Endothelial cell of umbilical vein (primary cell): ENCODE data around the gene LMO1. TPM values are rescaled to one million over a fixed set of nuclear protein-coding genes. Genes with fewer than 3 reads are reported as not detected.

Experiments used
- BruUV-seq: library from RNA; stranded (reverse); fragments of 400-500 nt; replicated peaks from 2 replicates; lab custom pipeline; 2021; lab: Mats Ljungman, UMichigan
- CTCF ChIA-PET: fragments of 300-600, 350-600 bp; sonication (Branson Sonifier 250); formaldehyde crosslinking; loops from one replicate; lab custom pipeline; 2021; ENCODE audit warnings: antibody characterized with exemption, inconsistent platforms; lab: Charles Lee
- POLR2A ChIA-PET: fragments of 300-600, 350-600 bp; sonication (Branson Sonifier 250); formaldehyde crosslinking; loops from one replicate; lab custom pipeline; 2021; ENCODE audit warnings: antibody characterized with exemption, inconsistent platforms; lab: Charles Lee
- DNase-seq: peaks from one replicate; pipeline ENCODE4 v3.0.0-alpha.2; 2011; ENCODE audit warnings: low read depth, low spot score
- FAIRE-seq: peaks from 2 replicates; lab custom pipeline; 2011; peaks lifted over from hg19 to GRCh38; lab: Jason Lieb, UNC
- H2AFZ ChIP-seq: 2 replicates; pipeline ENCODE4 v1.6.0; 2012; ENCODE audit warnings: low read depth, low read length, control low read depth, inconsistent platforms
- H3K27ac ChIP-seq: 2 replicates; pipeline ENCODE4 v1.5.1; 2011; ENCODE audit warnings: low read depth, mild to moderate bottlenecking, control low read depth, low read length, moderate library complexity; ENCODE audit not compliant: insufficient read depth
- H3K27me3 ChIP-seq, 2 experiments: 2 replicates each; pipeline versions ENCODE4 v1.6.0 to v1.6.1; 2011; ENCODE audit warnings: low read length in 2 of 2, mixed read lengths in 1 of 2; ENCODE audit not compliant: control insufficient read depth in 2 of 2, insufficient read depth in 2 of 2
- H3K36me3 ChIP-seq, 2 experiments: 2 replicates in 1 of 2; 3 replicates in 1 of 2; pipeline ENCODE4 v1.5.1; 2011; ENCODE audit warnings: low read length in 2 of 2, mild to moderate bottlenecking in 1 of 2, moderate library complexity in 1 of 2; ENCODE audit not compliant: control insufficient read depth in 2 of 2, insufficient read depth in 2 of 2; ENCODE audit errors: extremely low read depth in 1 of 2
- H3K4me1 ChIP-seq: 3 replicates; pipeline ENCODE4 v1.5.1; 2011; ENCODE audit warnings: mild to moderate bottlenecking, low read length; ENCODE audit not compliant: control insufficient read depth, insufficient read depth; ENCODE audit errors: extremely low read depth
- H3K4me2 ChIP-seq: 2 replicates; pipeline ENCODE4 v1.6.1; 2011; ENCODE audit warnings: low read length, control low read depth, mixed read lengths; ENCODE audit not compliant: insufficient read depth
- H3K4me3 ChIP-seq, 3 experiments: fragments of 200-600 bp in 1 of 3; sonication (generic), shearing (Covaris generic) in 1 of 3; replicated peaks in 1 of 3; 2 replicates each; pipeline ENCODE4 v1.5.1; 2011 to 2016; ENCODE audit warnings: control low read depth in 3 of 3, low read length in 3 of 3, mild to moderate bottlenecking in 2 of 3, inconsistent platforms in 1 of 3, low read depth in 1 of 3, moderate library complexity in 1 of 3; ENCODE audit not compliant: insufficient read depth in 1 of 3
- H3K79me2 ChIP-seq: 2 replicates; pipeline ENCODE4 v1.6.0; 2012; ENCODE audit warnings: low read length, inconsistent platforms; ENCODE audit not compliant: control insufficient read depth, insufficient read depth
- H3K9ac ChIP-seq: replicated peaks from 2 replicates; pipeline ENCODE3; 2011; ENCODE audit warnings: low read length, control low read depth; ENCODE audit not compliant: insufficient read depth; ENCODE audit errors: extremely low read depth
- H3K9me1 ChIP-seq: replicated peaks from 3 replicates; pipeline ENCODE4 v1.6.0; 2011; ENCODE audit warnings: mild to moderate bottlenecking, low read length; ENCODE audit not compliant: control insufficient read depth, insufficient read depth; ENCODE audit errors: extremely low read depth
- H3K9me3 ChIP-seq: replicated peaks from 2 replicates; pipeline ENCODE4 v1.5.1; 2012; ENCODE audit warnings: low read length, inconsistent platforms; ENCODE audit not compliant: control insufficient read depth, insufficient read depth
- H4K20me1 ChIP-seq: replicated peaks from 2 replicates; pipeline ENCODE3; 2011; ENCODE audit warnings: mild to moderate bottlenecking, low read length; ENCODE audit not compliant: control insufficient read depth, insufficient read depth; ENCODE audit errors: extremely low read depth
- FOS ChIP-seq: IDR thresholded peaks from 2 replicates; pipeline ENCODE4 v1.6.1; 2011; ENCODE audit warnings: mild to moderate bottlenecking, low read length, moderate library complexity, borderline replicate concordance; ENCODE audit not compliant: insufficient read depth
- GATA2 ChIP-seq: IDR thresholded peaks from 2 replicates; pipeline ENCODE4 v1.7.0; 2011; ENCODE audit warnings: low read depth, mild to moderate bottlenecking, moderate library complexity, mixed read lengths, low read length; ENCODE audit not compliant: insufficient read length, insufficient read depth
- JUN ChIP-seq: IDR thresholded peaks from 2 replicates; pipeline ENCODE4 v1.6.1; 2011; ENCODE audit warnings: borderline replicate concordance, low read depth; ENCODE audit not compliant: insufficient read length, insufficient read depth
- MYC ChIP-seq: IDR thresholded peaks from one replicate; pipeline ENCODE4 v1.6.1; 2011; ENCODE audit warnings: mild to moderate bottlenecking, low read depth, low read length
- POLR2A ChIP-seq: IDR thresholded peaks from 2 replicates; pipeline ENCODE4 v1.6.1; 2012; ENCODE audit warnings: low read depth, mild to moderate bottlenecking, control low read depth, low read length
- POLR2AphosphoS5 ChIP-seq: IDR thresholded peaks from 2 replicates; pipeline ENCODE4 v1.6.1; 2012; ENCODE audit warnings: low read depth, mild to moderate bottlenecking, control low read depth, low read length, moderate library complexity; ENCODE audit not compliant: insufficient read depth
- dilution Hi-C: fragments of 300-500 bp; cut with MboI; formaldehyde crosslinking; loops from one replicate; pipeline ENCODE4 v1.15.0; 2019; ENCODE audit warnings: low sequenced_read_pairs; ENCODE audit not compliant: extremely low pct_ligation_motif_present
- intact Hi-C: fragments of 100-400 bp; cut with micrococcal nuclease; formaldehyde crosslinking; loops from one replicate; pipeline ENCODE4 v1.10.0; 2022
- polyA plus RNA-seq, 4 experiments: library from polyadenylated mRNA; depleted of rRNA in 3 of 4; stranded (reverse) in 3 of 4; unstranded in 1 of 4; fragments of >200 nt; gene quantifications; 2 replicates each; pipeline versions ENCODE4 v1.2.1 to v1.2.3, GENCODE V29; 2011 to 2012; ENCODE audit warnings: missing spikeins in 1 of 4
- total RNA-seq: library from RNA; stranded (reverse); gene quantifications from 2 replicates; pipeline ENCODE4 v1.2.3, GENCODE V29; 2021

LMO1 gene
- total and polyA plus RNA-seq, 2 donors (not counting 3 experiments of a cell fraction or from before 2014, with no cell fraction given), result not detected

DNA sequence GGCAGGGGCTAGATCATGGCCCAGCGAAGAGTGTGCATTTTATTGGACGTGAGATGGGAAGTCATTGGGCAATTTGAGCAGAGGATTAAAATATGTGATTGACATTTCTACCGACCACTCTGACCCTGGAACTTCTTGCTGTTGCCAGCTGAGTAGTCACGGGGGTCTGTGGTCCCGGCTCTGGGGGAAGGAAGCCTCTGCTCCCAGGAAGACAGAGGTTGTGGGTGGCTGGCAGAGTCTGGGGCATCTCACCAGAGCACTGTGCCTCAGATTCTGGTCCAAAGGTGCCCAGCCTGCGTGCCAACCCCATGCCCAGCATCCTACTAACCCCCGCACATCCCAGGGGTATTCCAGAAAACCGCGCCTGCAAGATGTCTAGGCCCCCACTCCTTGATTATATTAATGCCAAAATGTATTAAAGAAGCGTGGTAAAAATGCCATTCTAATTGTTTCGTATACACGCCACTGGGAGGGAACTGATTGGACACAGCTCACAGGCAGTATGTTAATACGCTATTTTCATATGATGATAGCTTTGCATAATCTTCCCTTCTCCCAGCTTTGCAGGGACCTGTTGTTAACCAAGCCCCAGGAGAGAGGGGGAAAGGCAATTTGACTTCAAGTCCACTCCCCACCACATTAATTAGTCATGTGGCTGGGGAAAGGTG lies 25.3 kb upstream of the LMO1 start:
- ChIA-PET CTCF (interaction anchor here (1.6 kb wide), 1 partner anchor 25 kb away, joined by 10 read pairs; the partner anchor contains the start of gene LMO1), POLR2A (no interaction called here)
- no peak for DNase-seq
- FAIRE-seq, result no peak
- Histone ChIP-seq H3K79me2 (no peaks in the 10 kb centered on the region), H3K9ac (no peak overlapping the region), H3K9me3 (no peaks in the 10 kb centered on the region), H3K36me3 (no peaks in the 10 kb centered on the region), H3K27ac (no peak overlapping the region), H2AFZ (no peak overlapping the region), H3K27me3 (peaks cover 5 to 7% of the 10 kb centered on the region in 2 experiments), H3K4me3 (no peak overlapping the region), H4K20me1 (no peaks in the 10 kb centered on the region), H3K4me2 (no peak overlapping the region), H3K4me1 (no peaks in the 10 kb centered on the region), H3K9me1 (no peaks in the 10 kb centered on the region)
- intact Hi-C loops, result no loop called here
- TF ChIP-seq POLR2AphosphoS5 (no peak), POLR2A (no peak), FOS (no peak), JUN (no peak)
- dilution Hi-C loops, result no loop called here
- no TSS peak for BruUV-seq

DNA sequence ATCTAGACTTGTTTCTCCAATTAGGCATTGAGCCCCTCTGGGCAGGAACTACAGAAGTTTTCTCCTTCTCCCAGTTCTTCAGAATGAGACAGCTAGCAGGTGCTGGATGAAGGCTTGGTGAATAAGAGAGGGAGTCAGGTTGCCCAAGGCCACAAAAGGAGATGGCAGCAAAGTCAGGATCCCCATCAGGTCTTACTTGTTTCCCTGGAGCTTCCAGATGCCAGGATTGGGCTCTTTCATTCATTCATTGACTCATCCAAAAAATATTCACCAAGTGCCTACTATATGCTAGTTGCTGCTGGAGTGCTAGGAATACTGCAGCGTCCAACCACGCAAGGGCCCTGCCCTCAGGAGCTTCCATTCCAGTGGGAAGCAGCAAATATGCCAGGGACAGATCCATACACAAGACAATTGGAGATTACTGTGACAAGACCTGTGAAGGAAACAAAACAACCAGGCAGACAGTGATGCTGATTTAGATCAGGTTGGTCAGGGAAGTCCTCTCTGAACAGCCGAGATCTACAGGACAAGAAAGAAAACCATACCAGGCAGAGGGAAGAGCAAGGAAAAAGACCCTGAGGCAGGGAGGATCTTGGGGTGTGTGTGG lies 24.6 kb upstream of the LMO1 start:
- no peaks in the 10 kb centered on the region for H4K20me1 ChIP-seq
- no peak for DNase-seq
- no peak overlapping the region for H3K9ac ChIP-seq
- ChIA-PET POLR2A (no interaction called here), CTCF (interaction anchor here (1.6 kb wide), 1 partner anchor 24 kb away, joined by 10 read pairs; the partner anchor contains the start of gene LMO1)
- no peak overlapping the region for H2AFZ ChIP-seq
- no peaks in the 10 kb centered on the region for H3K79me2 ChIP-seq
- H3K36me3 ChIP-seq, result no peaks in the 10 kb centered on the region
- FAIRE-seq, result no peak
- peaks cover 8 to 10% of the 10 kb centered on the region in 2 experiments for H3K27me3 ChIP-seq
- TF ChIP-seq MYC (no peak), POLR2A (no peak), GATA2 (no peak)
- dilution Hi-C loops, result no loop called here
- H3K4me2 ChIP-seq, result no peak overlapping the region
- no TSS peak for BruUV-seq
- no peak overlapping the region for H3K4me3 ChIP-seq
- no peaks in the 10 kb centered on the region for H3K9me3 ChIP-seq
- no peaks in the 10 kb centered on the region for H3K4me1 ChIP-seq
- H3K27ac ChIP-seq, result no peak overlapping the region
- intact Hi-C loops, result no loop called here
- no peaks in the 10 kb centered on the region for H3K9me1 ChIP-seq
